HG03571 (cell line): Measurements from ENCODE around the gene MYADML2.
"Not testable (repeated sequence)": the region's sequence is repeated elsewhere in the genome, so short reads cannot be mapped to it uniquely, and the experiment has no call there.

Experiments
- ATAC-seq: cut with Tn5 transposase; IDR thresholded peaks from one replicate; pipeline ENCODE4 v1.9.1; 2021; ENCODE audit not compliant: unreplicated experiment

The MYADML2 gene

DNA sequence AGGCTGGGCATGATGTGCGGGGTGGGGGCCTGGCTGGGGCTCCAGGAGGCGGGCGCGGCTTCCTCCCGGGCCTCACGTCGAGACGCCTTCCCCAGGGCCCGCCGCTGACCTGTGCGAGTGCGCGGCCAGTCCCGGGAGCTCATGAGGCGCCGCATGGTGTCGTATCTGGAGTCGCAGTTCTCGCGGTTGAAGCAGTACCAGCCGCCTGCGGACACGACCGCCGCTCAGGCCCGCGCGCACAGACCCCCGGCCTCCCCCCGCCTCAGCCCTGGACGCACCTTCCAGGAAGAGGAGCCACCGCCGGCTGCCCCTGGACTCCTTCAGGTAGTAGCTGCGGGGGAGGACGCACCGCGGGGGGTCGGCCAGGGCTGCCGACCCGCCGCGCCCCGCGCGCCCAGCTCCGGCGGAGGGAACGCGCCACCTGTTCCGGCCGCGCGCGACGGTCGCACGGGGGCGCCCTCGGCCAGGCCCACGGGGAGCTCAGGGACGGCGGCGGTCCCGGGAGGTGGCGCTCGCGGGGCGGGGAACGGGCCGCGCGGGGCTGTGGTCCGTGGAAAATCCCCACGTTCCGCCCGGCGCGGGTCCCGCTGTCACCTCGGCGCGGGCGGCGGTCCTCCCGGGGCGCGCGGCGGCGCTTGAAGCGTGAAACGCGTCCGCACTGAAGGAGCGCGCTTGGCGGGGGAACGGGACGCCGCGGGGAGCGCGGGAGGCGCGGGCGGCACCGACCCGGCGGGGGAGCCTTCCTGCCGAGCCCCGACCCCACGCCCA lies 12.5 kb upstream of the MYADML2 start:
- ATAC-seq: no peak

GRCh38 chr17:81958633-81959342 lies 11.8 kb upstream of the MYADML2 start:
- ATAC-seq: no peak

DNA sequence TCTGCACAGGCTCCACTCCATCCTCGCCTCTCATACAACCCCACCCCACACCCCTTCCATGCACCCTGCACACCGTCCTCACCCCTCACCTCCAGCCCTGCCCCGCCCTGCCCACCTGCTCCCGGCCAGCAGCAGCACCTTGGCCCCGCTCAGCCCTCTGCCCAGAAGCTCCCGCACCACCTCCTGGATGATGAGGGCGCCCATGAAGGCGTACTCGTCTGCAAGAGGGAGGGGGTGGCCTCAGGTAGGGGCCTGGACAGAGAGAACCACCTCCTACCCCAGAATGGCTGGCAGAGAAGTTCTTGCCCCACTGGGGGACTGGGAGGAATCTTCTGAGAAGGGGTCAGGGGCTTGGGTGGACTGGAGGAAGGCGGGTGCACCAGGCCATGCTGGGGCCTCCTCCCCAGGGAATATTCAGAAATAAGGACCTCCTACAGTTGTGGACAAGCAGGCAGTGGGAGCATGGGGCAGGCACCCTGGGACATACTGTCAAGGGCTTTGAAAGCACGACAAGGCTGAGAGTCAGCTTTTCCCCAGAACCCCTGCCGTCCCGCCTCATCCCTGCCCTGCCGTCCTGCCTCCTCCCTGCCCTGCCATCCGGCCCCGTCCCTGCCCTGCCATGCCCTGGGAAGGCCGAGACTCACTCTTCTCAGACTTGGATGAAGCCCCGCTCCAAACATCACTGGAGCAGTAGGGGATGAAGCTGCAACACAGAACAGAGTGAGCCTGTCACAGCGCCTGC lies 10.8 kb upstream of the MYADML2 start:
- ATAC-seq: no peak

GRCh38 chr17:81956607-81957589 lies 9.9 kb upstream of the MYADML2 start:
- no peak for ATAC-seq

GRCh38 chr17:81955756-81956544 lies 8.9 kb upstream of the MYADML2 start:
- no peak for ATAC-seq

GRCh38 chr17:81955058-81955681 lies 8.1 kb upstream of the MYADML2 start:
- ATAC-seq: no peak

GRCh38 chr17:81954131-81955057 lies 7.4 kb upstream of the MYADML2 start:
- ATAC-seq: no peak

DNA sequence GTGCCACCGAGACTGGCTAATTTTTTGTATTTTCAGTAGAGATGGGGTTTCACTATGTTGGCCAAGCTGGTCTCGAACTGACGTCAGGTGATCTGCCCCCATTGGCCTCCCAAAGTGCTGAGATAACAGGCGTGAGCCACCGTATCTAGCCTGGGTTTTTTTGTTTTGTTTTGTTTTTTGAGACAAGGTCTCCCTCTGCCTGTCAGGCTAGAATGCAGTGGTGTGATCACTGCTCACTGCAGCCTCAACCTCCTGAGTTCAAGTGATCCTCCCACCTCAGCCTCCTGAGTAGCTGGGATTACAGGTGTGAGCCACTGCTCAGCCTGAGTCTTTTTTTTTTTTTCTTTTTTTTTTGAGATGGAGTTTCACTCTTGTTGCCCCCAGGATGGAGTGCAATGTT lies 6.4 kb upstream of the MYADML2 start:
- ATAC-seq: not testable (repeated sequence)

- no peak for ATAC-seq
These were observed 5.8 kb upstream of the MYADML2 start for GRCh38 chr17:81952792-81953228.

DNA sequence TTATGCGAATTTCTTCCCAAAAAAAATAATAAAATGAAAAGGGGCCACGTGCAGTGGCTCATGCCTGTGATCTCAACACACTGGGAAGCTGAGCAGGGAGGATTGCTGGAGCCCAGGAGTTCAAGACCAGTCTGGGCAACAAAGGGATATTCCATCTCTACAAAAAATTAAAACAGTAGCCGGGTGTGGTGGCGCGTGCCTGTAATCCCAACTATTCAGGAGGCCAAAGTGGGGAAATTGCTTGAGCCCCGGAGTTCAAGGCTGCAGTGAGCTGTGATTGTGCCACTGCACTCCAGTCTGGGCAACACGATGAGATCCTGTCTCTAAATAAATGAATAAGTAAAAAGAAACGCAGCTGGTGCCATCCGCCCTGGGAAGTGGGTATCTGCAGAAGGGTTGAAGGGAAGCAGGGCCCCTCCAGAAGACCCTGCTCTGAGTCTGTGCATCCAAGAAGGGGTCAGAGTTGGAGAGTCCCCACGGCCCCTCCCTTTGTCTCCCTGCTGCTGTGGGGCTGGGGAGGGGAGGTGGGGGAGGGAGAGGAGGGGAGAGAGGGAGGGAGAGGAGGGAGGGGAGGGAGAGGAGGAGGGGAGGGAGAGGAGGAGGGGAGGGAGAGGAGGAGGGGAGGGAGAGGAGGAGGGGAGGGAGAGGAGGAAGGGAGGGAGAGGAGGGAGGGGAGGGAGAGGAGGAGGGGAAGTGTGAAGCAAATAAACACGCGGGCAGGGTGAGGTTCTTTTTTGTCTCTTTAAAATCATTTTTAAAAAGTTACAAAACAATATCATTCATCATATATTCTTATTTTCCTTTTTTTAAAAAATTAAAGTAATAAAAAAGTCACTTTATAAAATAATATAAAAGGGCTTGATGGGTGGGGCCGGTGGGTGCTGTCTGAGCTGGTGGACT lies 5.0 kb upstream of the MYADML2 start:
- ATAC-seq: no peak

DNA sequence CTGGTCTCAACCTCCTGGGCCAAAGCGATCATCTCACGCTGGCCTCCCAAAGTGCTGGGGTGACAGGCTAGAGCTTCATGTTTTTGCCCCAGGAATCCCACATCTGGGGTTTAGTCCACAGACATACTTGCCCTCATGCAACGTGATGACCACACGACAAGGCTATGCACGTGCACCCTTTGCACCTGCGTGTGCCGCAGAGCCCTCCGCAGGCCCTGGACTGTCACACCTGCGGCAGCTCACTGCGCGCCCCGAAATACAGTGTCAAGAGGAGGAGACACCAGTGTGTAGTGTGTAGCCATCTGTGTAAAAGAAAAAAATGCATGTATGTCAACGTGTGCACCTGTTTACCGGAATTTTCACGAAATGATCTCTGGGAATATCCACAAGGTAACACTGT lies 3.5 kb upstream of the MYADML2 start:
- no peak for ATAC-seq

- no peak for ATAC-seq
These were observed 1.8 kb upstream of the MYADML2 start for GRCh38 chr17:81948635-81949378.

- no peak for ATAC-seq
These were observed 2.2 kb downstream of the MYADML2 start for GRCh38 chr17:81944858-81945257.

DNA sequence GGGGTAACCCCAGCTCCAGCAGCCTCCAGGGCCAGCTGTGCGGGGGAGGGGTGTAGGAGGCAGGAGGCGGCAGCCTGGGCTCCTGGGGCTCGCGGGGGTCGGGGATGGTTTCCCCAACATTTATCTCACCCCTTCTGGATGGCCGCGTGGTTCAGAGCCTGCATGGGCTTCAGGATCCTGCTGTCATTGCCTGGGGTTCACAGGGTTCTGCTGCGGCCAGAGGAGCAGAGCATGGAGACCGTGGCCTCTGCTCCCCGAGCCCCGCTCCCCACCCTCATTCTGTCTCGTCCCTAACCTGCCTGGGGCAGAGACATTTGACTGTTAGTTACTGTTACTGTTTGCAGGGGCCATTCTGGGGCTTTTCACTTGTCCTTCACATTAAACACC lies 4.9 kb downstream of the MYADML2 start:
- no peak for ATAC-seq

GRCh38 chr17:81941484-81942166 lies 5.4 kb downstream of the MYADML2 start:
- ATAC-seq: no peak
